WTC11 (cell line): ENCODE measurements around the gene GRK3. TPM values are rescaled to one million over a fixed set of nuclear protein-coding genes. Genes with fewer than 3 reads are reported as not detected.

Experiments
- ATAC-seq: fragments of 200-7000 bp; cut with Tn5 transposase; 2 replicates; pipeline ENCODE4 v1.10.0; 2021; ENCODE audit warnings: mild to moderate bottlenecking, moderate library complexity
- CTCF ChIA-PET: fragments of 300-600 bp; sonication (Branson Sonifier 250); formaldehyde crosslinking; loops from one replicate; lab custom pipeline; 2021; ENCODE audit warnings: antibody characterized with exemption; lab: Charles Lee
- POLR2A ChIA-PET: fragments of 350-600 bp; sonication (Branson Sonifier 250); formaldehyde crosslinking; loops from one replicate; lab custom pipeline; 2021; ENCODE audit warnings: antibody characterized with exemption; lab: Charles Lee
- DNase-seq: peaks from one replicate; pipeline ENCODE4 v3.0.0; 2021; ENCODE audit warnings: low spot score
- H3K27ac Mint-ChIP-seq: 2 replicates; pipeline ENCODE4 v1.8.0; 2021; ENCODE audit warnings: mixed read lengths
- H3K27me3 Mint-ChIP-seq: 2 replicates; pipeline ENCODE4 v1.8.0; 2021; ENCODE audit warnings: low read depth, mild to moderate bottlenecking, moderate library complexity, mixed read lengths
- H3K36me3 Mint-ChIP-seq: 2 replicates; pipeline ENCODE4 v1.8.0; 2021; ENCODE audit warnings: mixed read lengths
- H3K4me1 Mint-ChIP-seq: 2 replicates; pipeline ENCODE4 v1.8.0; 2022; ENCODE audit warnings: mixed read lengths
- H3K4me3 Mint-ChIP-seq: 2 replicates; pipeline ENCODE4 v1.8.0; 2021; ENCODE audit warnings: mild to moderate bottlenecking, moderate library complexity, mixed read lengths
- H3K9me3 Mint-ChIP-seq: 2 replicates; pipeline ENCODE4 v1.8.0; 2021; ENCODE audit warnings: mixed read lengths
- ATF2 ChIP-seq: sonication (generic); formaldehyde crosslinking; IDR thresholded peaks from 2 replicates; pipeline ENCODE4 v1.8.1; 2022; ENCODE audit warnings: low read depth, missing genetic modification reagents, borderline replicate concordance
- CREB1 ChIP-seq: sonication (generic); formaldehyde crosslinking; IDR thresholded peaks from 2 replicates; pipeline ENCODE4 v1.8.0; 2023; ENCODE audit warnings: mild to moderate bottlenecking, missing genetic modification reagents
- CREM ChIP-seq: sonication (generic); formaldehyde crosslinking; IDR thresholded peaks from 2 replicates; pipeline ENCODE4 v1.8.1; 2022; ENCODE audit warnings: mild to moderate bottlenecking, missing genetic modification reagents, moderate library complexity
- CTCF ChIP-seq: fragments of 200-600 bp; IDR thresholded peaks from 2 replicates; pipeline ENCODE4 v1.8.0; 2022; ENCODE audit warnings: antibody characterized with exemption
- FOXK1 ChIP-seq: sonication (generic); formaldehyde crosslinking; IDR thresholded peaks from 2 replicates; pipeline ENCODE4 v1.8.0; 2022; ENCODE audit warnings: mild to moderate bottlenecking, moderate library complexity, missing genetic modification reagents
- GTF2I ChIP-seq: fragments of 250-450 bp; sonication (Bioruptor Pico); conservative IDR thresholded peaks from 2 replicates; pipeline ENCODE4 v1.4.0; 2021; ENCODE audit warnings: mild to moderate bottlenecking
- IRF2 ChIP-seq: sonication (generic); formaldehyde crosslinking; IDR thresholded peaks from 2 replicates; pipeline ENCODE4 v1.8.0; 2022; ENCODE audit warnings: low read depth, missing genetic modification reagents, borderline replicate concordance
- KAT7 ChIP-seq: sonication (generic); formaldehyde crosslinking; IDR thresholded peaks from 2 replicates; pipeline ENCODE4 v1.8.1; 2023; ENCODE audit warnings: missing genetic modification reagents, mild to moderate bottlenecking, borderline replicate concordance
- MXD4 ChIP-seq: fragments of 250-450 bp; sonication (Bioruptor Pico); IDR thresholded peaks from 2 replicates; pipeline ENCODE4 v1.8.0; 2021; ENCODE audit warnings: mild to moderate bottlenecking, moderate library complexity, borderline replicate concordance
- NFE2L1 ChIP-seq: sonication (generic); formaldehyde crosslinking; IDR thresholded peaks from 2 replicates; pipeline ENCODE4 v1.8.1; 2023; ENCODE audit warnings: missing genetic modification reagents
- NFYB ChIP-seq: sonication (generic); formaldehyde crosslinking; conservative IDR thresholded peaks from 2 replicates; pipeline ENCODE4 v1.8.0; 2022; ENCODE audit warnings: low read depth, missing genetic modification reagents
- NR1H2 ChIP-seq: sonication (generic); formaldehyde crosslinking; IDR thresholded peaks from 2 replicates; pipeline ENCODE4 v1.9.0; 2021; ENCODE audit warnings: mild to moderate bottlenecking, moderate library complexity, missing genetic modification reagents
- NR2C2 ChIP-seq: sonication (generic); formaldehyde crosslinking; IDR thresholded peaks from 2 replicates; pipeline ENCODE4 v1.8.0; 2022; ENCODE audit warnings: mild to moderate bottlenecking, missing genetic modification reagents
- OVOL2 ChIP-seq: fragments of 250-450 bp; sonication (Bioruptor Pico); IDR thresholded peaks from 2 replicates; pipeline ENCODE4 v1.9.0; 2021; ENCODE audit warnings: mild to moderate bottlenecking, borderline replicate concordance
- RELA ChIP-seq: sonication (generic); formaldehyde crosslinking; IDR thresholded peaks from 2 replicates; pipeline ENCODE4 v1.8.1; 2022; ENCODE audit warnings: missing genetic modification reagents, mild to moderate bottlenecking, borderline replicate concordance
- RORB ChIP-seq: fragments of 250-450 bp; sonication (Bioruptor Pico); IDR thresholded peaks from 2 replicates; pipeline ENCODE4 v1.9.0; 2021; ENCODE audit warnings: mild to moderate bottlenecking
- TEAD1 ChIP-seq: sonication (generic); formaldehyde crosslinking; IDR thresholded peaks from 2 replicates; pipeline ENCODE4 v1.8.0; 2022; ENCODE audit warnings: mild to moderate bottlenecking, missing genetic modification reagents
- ZBTB21 ChIP-seq: sonication (generic); formaldehyde crosslinking; IDR thresholded peaks from 2 replicates; pipeline ENCODE4 v1.8.1; 2023; ENCODE audit warnings: mild to moderate bottlenecking, missing genetic modification reagents, borderline replicate concordance
- ZNF138 ChIP-seq: sonication (generic); formaldehyde crosslinking; conservative IDR thresholded peaks from 2 replicates; pipeline ENCODE4 v1.8.1; 2022; ENCODE audit warnings: mild to moderate bottlenecking, moderate library complexity, missing genetic modification reagents
- ZNF671 ChIP-seq: fragments of 250-450 bp; sonication (Bioruptor Pico); IDR thresholded peaks from 2 replicates; pipeline ENCODE4 v1.8.0; 2021; ENCODE audit warnings: mild to moderate bottlenecking
- total RNA-seq: library from RNA; stranded (reverse); gene quantifications from 3 replicates; pipeline ENCODE4 v1.2.3, GENCODE V29; 2021
- TF ChIP-seq, protein P1 (sequence below): sonication (generic); formaldehyde crosslinking; IDR thresholded peaks from 2 replicates; pipeline ENCODE4 v1.8.1; 2023; ENCODE audit warnings: mild to moderate bottlenecking, moderate library complexity, missing genetic modification reagents
- TF ChIP-seq, protein P2 (sequence below): sonication (generic); formaldehyde crosslinking; conservative IDR thresholded peaks from 2 replicates; pipeline ENCODE4 v1.8.1; 2022; ENCODE audit warnings: mild to moderate bottlenecking, missing genetic modification reagents
- TF ChIP-seq, protein P3 (sequence below): sonication (generic); formaldehyde crosslinking; IDR thresholded peaks from 2 replicates; pipeline ENCODE4 v1.8.0; 2022; ENCODE audit warnings: mild to moderate bottlenecking, missing genetic modification reagents
- TF ChIP-seq, protein P4 (sequence below): sonication (generic); formaldehyde crosslinking; IDR thresholded peaks from 2 replicates; pipeline ENCODE4 v1.8.1; 2022; ENCODE audit warnings: low read depth, mild to moderate bottlenecking, moderate library complexity, missing genetic modification reagents, borderline replicate concordance
- TF ChIP-seq, protein P5 (sequence below): fragments of 250-450 bp; sonication (Bioruptor Pico); IDR thresholded peaks from 2 replicates; pipeline ENCODE4 v2.1.2; 2022; ENCODE audit warnings: mild to moderate bottlenecking, moderate library complexity

The GRK3 gene
- total RNA-seq, 1 experiment from 2014 or later = 27.1 TPM

DNA sequence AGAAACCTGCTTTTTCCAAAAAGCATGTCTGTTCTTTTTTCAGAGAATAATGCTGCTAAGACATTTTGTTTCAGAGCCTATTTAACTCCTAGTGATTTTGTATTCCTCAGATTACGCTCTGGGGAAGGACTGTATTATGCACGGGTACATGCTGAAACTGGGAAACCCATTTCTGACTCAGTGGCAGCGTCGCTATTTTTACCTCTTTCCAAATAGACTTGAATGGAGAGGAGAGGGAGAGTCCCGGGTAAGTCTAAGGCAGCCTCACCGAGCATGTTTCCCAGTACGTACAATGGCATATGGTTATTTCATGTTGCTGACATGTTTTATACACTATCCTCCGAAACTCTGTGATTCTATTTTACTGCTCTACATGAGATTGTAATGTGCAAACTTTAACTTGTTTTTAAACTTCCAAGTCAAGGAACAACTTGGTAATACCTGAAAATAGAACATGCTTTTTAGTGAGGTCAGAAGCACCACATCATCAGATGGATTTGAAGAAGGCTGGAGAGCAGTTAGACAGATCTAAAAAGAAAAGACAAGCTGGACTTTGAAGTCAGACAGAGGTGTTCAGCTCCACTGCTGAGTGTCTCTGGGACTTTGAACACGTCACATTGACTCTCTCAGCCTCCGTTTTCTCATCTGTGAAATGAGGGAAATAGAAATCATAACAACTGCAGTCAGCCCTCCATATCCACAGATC lies 153.8 kb downstream of the GRK3 start:
- Mint-ChIP-seq H3K27me3 (no peaks in the 10 kb centered on the region), H3K4me1 (peaks cover 5% of the 10 kb centered on the region; the same call in 1 of the 2 replicates), H3K9me3 (no peaks in the 10 kb centered on the region), H3K27ac (no peak overlapping the region), H3K36me3 (no peaks in the 10 kb centered on the region; the same call in 1 of the 2 replicates), H3K4me3 (no peak overlapping the region)
- ChIA-PET POLR2A (no interaction called here), CTCF (no interaction called here)
- DNase-seq = no peak
- TF ChIP-seq TEAD1 (CRISPR knock-in tag) (no peak), ATF2 (no peak), RORB (CRISPR knock-in tag) (no peak), MXD4 (CRISPR knock-in tag) (no peak), ZNF671 (CRISPR knock-in tag) (no peak), CREM (CRISPR knock-in tag) (no peak), CREB1 (CRISPR knock-in tag) (no peak), NFYB (CRISPR knock-in tag) (no peak), NFE2L1 (CRISPR knock-in tag) (no peak), OVOL2 (CRISPR knock-in tag) (no peak), GTF2I (no peak), ZNF138 (CRISPR knock-in tag) (no peak), NR2C2 (CRISPR knock-in tag) (no peak)
- TF ChIP-seq, protein P1, sequence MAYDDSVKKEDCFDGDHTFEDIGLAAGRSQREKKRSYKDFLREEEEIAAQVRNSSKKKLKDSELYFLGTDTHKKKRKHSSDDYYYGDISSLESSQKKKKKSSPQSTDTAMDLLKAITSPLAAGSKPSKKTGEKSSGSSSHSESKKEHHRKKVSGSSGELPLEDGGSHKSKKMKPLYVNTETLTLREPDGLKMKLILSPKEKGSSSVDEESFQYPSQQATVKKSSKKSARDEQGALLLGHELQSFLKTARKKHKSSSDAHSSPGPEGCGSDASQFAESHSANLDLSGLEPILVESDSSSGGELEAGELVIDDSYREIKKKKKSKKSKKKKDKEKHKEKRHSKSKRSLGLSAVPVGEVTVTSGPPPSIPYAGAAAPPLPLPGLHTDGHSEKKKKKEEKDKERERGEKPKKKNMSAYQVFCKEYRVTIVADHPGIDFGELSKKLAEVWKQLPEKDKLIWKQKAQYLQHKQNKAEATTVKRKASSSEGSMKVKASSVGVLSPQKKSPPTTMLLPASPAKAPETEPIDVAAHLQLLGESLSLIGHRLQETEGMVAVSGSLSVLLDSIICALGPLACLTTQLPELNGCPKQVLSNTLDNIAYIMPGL (CRISPR knock-in tag) = no peak
- ATAC-seq = no peak

- peaks cover 13% of the 10 kb centered on the region for H3K4me1 Mint-ChIP-seq
- H3K27me3 Mint-ChIP-seq = no peaks in the 10 kb centered on the region
- H3K4me3 Mint-ChIP-seq = no peak overlapping the region
- POLR2A ChIA-PET = no interaction called here
- no peak for DNase-seq
- CTCF ChIA-PET = no interaction called here
- H3K27ac Mint-ChIP-seq = no peak overlapping the region
- ATAC-seq = no peak
- H3K36me3 Mint-ChIP-seq = no peaks in the 10 kb centered on the region; the same call in 1 of the 2 replicates
- no peaks in the 10 kb centered on the region for H3K9me3 Mint-ChIP-seq
- TF ChIP-seq ZBTB21 (CRISPR knock-in tag) (no peak), KAT7 (CRISPR knock-in tag) (no peak), NR1H2 (CRISPR knock-in tag) (no peak), RELA (no peak), ZNF671 (CRISPR knock-in tag) (no peak), CTCF (no peak), IRF2 (no peak), FOXK1 (CRISPR knock-in tag) (no peak)
- TF ChIP-seq, protein P2, sequence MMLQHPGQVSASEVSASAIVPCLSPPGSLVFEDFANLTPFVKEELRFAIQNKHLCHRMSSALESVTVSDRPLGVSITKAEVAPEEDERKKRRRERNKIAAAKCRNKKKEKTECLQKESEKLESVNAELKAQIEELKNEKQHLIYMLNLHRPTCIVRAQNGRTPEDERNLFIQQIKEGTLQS (CRISPR knock-in tag) = no peak
- TF ChIP-seq, protein P3, sequence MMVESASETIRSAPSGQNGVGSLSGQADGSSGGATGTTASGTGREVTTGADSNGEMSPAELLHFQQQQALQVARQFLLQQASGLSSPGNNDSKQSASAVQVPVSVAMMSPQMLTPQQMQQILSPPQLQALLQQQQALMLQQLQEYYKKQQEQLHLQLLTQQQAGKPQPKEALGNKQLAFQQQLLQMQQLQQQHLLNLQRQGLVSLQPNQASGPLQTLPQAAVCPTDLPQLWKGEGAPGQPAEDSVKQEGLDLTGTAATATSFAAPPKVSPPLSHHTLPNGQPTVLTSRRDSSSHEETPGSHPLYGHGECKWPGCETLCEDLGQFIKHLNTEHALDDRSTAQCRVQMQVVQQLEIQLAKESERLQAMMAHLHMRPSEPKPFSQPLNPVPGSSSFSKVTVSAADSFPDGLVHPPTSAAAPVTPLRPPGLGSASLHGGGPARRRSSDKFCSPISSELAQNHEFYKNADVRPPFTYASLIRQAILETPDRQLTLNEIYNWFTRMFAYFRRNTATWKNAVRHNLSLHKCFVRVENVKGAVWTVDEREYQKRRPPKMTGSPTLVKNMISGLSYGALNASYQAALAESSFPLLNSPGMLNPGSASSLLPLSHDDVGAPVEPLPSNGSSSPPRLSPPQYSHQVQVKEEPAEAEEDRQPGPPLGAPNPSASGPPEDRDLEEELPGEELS = no peak
- TF ChIP-seq, protein P4, sequence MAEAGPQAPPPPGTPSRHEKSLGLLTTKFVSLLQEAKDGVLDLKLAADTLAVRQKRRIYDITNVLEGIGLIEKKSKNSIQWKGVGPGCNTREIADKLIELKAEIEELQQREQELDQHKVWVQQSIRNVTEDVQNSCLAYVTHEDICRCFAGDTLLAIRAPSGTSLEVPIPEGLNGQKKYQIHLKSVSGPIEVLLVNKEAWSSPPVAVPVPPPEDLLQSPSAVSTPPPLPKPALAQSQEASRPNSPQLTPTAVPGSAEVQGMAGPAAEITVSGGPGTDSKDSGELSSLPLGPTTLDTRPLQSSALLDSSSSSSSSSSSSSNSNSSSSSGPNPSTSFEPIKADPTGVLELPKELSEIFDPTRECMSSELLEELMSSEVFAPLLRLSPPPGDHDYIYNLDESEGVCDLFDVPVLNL = no peak
- TF ChIP-seq, protein P5, sequence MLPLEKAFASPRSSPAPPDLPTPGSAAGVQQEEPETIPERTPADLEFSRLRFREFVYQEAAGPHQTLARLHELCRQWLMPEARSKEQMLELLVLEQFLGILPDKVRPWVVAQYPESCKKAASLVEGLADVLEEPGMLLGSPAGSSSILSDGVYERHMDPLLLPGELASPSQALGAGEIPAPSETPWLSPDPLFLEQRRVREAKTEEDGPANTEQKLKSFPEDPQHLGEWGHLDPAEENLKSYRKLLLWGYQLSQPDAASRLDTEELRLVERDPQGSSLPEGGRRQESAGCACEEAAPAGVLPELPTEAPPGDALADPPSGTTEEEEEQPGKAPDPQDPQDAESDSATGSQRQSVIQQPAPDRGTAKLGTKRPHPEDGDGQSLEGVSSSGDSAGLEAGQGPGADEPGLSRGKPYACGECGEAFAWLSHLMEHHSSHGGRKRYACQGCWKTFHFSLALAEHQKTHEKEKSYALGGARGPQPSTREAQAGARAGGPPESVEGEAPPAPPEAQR (CRISPR knock-in tag) = no peak
Measured at GRCh38 chr22:25722223-25722622, 157.7 kb downstream of the GRK3 start.
